ENCODE measurements around the gene FARS2.

FARS2 gene

GRCh38 chr6:5472571-5472970 lies 211.3 kb downstream of the FARS2 start:
- DNase-seq, result no peak

DNA sequence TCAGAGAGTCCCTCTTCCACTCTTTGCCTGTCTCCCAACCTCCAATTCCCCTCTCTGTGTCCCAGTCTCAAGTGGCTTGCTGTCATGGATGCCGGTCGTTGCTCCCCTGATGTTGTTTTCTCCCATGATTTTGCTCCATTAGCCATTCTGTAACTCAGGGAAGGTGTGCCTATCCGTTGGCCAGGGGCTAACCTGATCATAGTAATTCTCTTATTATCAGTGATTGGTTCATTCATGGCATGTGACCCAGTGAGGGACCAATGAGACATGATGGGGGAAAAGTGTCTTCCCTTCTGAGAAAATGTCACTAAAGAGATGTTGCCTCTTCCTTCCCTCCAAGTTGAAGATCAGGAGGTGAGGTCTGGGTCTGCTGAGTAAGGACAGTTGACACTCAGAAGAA lies 214.5 kb downstream of the FARS2 start:
- no peak for DNase-seq

DNA sequence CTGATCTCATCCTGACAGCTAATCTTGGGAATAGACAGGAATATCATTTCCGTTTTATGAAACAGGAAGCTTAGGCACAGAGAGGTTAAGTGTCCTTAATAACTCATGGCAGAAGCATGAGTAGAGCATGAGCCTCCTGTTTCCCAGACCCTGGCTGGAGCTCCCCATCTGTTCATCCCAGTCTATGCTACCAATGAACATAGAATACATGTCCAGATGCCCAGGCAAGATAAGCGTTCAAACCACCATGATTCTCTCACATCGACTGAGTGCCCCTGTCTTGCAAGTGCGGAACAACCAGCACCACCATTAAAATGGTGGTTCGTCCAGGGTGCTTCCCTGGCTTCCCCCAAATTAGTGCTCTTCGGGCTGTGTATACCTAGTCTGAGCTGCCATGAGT lies 217.1 kb downstream of the FARS2 start:
- DNase-seq, result peak; percentile 11

DNA sequence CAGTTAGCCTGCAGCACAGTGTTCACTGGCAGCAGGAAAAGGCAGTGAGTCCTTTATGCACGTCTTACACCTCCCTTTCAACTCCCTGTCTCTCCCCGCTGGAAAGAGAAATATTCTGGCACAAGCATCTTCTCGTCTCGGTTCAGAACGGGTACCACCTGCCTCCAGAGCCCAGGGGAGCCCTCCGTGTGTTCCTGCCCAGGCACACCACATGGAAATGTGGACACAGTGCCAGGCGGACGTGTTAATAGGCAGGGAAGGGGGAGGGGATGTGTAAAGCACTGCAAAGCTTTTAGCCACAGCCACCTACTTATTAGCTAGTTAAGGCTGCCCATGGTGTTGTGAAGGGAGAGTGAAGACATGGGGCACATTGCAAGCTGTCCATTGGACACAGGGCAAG lies 219.7 kb downstream of the FARS2 start:
- DNase-seq, result peak; percentile 46

DNA sequence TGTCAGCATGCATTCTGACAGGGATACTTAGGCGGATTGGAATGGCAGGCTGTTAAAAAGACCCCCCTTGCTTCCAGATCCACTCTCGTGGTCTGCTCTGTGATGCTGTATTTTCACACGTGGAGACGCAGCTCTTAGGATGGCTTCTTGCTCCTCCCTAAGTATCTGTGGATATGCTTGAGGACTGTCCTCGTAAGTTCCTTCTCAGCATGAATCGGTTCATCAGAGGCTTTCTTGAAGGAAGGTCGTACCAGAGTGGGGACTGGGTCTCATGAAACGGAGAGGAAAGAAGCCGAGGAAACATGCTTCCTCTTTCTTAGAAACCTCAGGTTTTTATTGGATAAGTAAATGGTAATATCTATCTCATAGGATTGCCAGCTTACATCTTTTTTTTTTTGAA lies 220.4 kb downstream of the FARS2 start:
- DNase-seq, result no peak

DNA sequence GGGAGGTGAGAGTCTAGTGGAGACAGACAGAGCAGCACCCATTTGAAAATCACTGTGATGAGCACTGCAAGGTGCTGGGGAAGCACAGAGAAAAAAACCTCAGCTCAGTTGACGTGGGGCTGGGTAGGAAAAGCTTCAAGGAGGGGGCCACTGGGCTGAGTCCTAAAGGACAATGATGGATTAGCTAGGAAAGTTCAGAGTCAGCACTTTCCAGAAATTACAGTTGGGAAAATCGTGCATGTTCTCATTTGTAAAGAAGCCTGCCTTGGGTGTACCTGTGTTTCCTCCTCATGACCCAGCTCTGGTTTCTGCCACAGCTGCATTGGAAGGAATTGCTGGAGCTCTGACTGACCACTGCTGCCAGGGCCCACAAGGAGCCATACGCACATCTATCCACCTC lies 221.3 kb downstream of the FARS2 start:
- DNase-seq, result no peak

- DNase-seq, result no peak
Measured at GRCh38 chr6:5484692-5485091, 223.4 kb downstream of the FARS2 start.

- no peak for DNase-seq
Measured at GRCh38 chr6:5486214-5486613, 224.9 kb downstream of the FARS2 start.

DNA sequence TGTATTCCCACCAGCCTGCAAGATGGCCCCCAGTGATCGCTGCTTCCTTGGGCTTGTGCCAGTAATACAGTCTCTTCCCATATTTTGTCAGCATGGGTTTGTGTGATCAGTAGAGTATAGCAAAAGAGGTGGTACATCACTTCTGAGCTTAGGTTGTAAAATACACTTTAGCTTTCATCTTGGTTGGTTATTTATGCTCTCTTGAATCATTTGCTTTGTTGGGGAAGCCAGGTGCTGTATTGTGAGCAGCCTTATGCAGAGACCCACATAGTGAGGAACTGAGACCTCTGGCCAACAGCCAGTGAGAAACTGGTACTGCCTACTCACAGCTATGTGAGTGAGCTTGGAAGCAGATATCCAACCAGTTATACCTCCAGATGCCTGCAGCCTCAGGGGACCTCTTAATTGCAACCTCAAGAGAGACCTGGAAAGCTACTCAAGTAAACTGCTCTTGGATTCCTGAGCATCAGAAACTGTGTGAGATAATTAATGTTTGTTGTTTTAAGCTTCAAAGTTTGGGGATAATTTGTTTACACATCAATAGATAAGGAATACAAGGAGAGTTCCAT lies 229.3 kb downstream of the FARS2 start:
- no peak for DNase-seq

- DNase-seq, result no peak
Measured at GRCh38 chr6:5492356-5492755, 231.0 kb downstream of the FARS2 start.

DNA sequence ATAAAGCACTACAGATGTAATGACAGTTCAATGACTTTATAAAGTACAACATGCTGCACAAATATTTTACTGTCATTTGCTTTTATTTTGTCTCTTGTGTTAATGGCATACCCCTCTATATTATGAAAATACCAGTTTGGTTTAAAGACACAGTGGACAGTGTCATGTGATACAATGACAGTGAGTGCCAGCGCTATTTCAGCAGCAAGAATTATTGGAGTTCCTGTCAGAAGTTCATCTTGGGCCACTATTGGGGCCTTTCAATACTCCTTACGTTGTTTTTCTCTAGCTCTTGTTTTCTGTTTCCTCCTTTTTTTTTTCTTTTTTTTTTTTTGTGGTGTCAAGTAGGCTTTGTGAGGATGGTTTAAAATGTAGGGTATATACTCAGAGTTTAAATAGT lies 232.5 kb downstream of the FARS2 start:
- DNase-seq, result no peak

DNA sequence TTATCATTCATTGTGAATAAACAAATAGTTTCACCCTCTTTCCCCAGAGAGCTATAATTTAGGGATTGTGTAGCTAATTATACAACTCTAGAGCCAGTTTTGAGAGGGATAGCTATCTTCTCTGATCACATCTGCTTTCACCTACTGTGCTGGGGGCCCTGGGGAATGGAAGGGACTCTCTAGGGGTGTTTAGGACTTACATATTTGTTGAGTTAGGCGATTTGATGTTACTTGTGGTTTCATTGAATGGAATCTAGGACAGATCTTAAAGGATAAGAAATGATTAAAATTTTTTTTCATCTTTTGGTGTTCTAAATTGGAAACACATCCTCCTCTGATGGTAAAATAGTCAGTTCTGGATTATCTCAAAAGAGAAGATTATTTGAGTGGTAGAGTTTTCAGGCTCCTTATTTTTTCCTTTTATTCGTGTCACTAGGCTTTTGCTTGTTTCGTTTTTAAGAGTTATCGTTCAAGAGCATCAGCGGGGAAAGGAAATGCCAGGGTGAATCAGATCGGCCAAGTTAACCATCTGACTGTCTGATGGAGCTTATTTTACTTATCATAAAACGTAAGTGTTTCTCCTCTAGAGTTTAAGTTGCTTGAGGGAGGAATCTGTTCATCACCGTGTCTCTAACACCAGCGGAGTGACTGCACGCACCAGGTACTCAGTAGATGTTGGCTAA lies 236.7 kb downstream of the FARS2 start:
- no peak for DNase-seq

GRCh38 chr6:5498579-5498899 lies 237.2 kb downstream of the FARS2 start:
- DNase-seq, result no peak

DNA sequence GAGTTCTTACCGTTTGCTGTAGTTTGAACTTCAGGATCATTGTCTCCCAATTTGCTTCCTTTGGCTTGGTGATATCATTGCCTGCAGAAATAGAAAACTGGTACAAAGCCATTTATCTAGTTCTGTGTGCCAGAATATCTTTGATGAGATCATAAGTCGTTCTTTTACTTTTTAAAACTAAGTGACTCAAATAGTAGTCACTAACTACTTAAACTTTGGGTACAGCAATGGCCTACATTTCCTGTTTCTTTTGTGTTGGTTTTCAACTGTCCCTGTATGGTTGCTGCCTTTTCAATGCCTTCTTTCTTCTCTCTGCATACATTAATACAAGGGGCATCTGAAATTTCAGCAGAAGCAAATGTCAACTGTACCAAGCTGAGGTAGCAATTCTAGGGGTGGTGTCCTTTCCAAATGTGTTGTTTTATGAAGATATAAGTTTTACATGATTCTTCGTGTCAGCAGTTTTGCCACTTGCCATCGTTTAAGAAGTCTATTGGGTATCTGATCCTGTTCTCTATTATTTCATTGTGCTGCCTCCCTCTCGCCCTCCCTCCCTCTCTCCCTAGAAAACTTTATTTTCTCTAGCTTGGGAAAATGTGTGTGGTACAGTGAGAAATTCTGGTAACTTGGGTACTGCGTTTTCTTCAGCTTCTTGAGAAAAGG lies 238.5 kb downstream of the FARS2 start:
- DNase-seq, result no peak

DNA sequence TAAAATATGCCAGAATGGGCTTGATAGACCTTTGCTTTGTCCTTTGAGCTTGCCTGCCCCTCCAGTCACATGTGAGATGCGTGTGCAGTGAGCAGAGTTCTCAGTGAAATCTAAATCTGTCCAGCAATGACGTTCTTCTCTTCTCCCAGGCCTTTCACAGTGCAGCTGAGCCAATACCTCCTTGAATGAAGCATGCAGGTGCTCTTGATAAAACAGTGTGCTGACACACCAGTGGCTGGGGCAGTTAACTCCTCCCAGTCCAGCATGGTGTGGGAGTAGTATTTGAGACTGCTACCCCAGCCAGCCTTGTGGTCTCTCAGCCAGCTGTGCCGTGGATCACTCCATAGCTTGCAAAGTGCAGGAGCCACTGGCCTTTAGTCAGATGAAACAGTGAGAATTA lies 240.5 kb downstream of the FARS2 start:
- no peak for DNase-seq

- no peak for DNase-seq
Measured at GRCh38 chr6:5504078-5504477, 242.8 kb downstream of the FARS2 start.

- DNase-seq, result no peak
Measured at GRCh38 chr6:5506149-5506548, 244.8 kb downstream of the FARS2 start.

DNA sequence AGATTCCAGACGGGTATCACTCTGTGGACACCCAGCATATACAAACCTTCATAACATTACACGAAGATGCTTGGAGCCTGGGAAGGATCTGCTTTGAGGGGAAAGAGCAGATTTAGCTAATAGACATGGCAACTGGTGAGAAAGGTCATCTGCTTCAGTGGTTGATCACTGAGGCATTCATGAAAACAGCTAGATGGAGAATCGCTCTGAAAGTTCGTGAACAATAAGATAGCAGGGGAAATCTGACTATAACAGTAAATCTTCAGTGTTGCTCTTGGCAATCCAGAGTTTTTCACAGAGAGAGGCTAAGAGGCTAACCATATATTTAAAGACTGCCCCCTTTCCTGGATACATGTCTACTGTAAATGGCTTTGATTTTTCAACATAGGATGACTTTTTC lies 245.3 kb downstream of the FARS2 start:
- DNase-seq, result no peak

DNA sequence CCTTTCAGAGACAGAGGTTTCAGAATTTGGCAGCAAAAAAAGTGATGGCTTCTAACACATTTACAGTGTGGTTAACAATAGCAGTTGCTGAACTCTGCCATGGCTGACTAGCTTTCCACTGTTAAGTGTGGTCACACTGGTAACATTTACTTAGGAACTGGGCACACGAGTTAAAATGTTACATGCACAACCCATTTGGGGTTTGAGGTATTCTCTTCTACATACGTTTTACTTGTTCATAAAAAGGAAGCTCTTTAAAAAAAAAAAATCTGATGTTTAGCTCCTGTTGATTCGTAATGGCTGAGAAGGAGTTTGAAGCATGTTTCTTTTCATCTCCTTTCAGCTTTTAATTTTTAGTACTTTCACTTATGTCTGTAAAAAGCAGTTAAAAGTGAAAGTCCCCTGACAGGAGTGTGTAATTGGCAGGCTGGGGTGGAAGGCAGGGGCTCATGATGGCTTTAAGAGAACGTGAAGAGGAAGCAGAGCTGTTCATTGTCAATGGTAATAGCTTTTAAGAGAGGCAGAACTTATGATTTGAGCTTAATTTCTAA lies 245.9 kb downstream of the FARS2 start:
- no peak for DNase-seq

DNA sequence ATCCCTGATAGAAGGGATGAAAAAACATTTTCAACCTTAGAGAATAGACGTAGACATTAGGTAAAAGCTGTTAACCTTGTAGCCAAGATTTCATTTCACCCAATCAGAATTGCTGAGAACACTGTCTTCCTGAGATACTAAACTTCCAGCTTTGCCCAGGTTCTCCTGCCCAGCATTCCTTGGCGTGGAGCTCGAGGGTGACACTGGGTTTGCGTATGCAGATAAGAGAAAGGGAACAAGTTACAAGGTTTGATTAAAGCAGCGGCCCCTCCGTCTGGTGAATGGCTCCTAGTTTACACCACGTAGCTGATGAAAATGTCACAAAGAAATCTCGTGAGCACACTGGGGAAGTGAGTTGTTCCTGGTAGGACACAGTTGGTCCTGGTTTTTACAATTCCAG lies 247.8 kb downstream of the FARS2 start:
- no peak for DNase-seq

DNA sequence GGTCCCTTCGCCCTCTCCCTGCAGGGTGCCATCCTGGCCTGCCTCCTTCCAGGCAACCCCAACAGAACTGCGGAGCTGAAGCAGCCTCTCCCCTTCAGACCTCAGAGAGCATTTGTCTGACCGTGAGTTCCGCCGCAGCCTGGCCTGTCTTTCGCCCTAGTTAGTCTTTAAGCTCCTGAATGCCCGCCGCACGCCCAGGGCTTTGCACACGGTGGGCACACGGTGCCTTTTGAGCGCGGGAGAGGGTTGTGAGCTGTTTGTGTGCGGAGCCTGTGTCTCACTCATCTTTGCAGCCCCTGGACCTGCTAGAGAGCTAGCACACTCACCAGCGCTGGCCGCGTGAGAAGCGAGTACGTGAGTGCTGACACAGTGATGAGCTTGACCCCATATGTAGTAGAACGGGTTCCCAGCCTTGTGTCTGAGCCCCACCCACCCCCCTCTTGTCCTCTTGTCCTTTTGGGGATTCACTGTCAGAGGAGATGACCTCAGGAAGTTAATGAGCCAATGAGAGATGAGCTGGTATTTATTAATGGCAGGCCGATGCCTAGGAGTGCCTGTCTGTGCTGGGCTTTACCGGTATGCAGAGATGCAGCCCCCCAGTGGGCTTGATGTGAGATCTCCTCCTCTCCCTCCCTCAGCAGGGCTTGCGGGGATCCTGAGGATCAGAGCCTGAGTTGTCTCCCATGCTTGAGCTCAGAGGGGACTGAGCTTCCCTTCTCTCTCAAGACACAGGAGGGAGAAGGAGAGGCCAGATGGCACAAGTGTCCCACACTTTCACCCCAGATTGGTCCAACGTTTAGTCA lies 249.2 kb downstream of the FARS2 start:
- DNase-seq, result no peak

DNA sequence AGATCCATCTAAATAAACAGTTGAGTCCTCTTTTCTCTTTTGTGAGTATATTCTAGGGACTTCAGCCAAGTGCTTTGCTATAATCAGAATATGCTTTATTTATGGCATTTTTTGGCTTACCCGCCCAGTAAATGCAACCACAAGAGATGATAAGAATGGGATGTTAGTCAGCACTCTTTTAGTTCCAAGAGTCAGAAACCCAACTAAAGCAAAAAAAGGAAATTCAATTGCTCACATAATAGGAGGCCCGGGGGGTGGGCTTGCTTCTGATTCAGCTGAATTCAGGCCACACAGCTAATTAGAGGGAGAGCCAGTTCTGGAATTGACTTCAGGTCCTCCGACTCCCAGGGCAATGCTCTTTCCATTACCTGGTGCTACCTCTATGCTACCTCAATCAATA lies 250.6 kb downstream of the FARS2 start:
- DNase-seq, result no peak

DNA sequence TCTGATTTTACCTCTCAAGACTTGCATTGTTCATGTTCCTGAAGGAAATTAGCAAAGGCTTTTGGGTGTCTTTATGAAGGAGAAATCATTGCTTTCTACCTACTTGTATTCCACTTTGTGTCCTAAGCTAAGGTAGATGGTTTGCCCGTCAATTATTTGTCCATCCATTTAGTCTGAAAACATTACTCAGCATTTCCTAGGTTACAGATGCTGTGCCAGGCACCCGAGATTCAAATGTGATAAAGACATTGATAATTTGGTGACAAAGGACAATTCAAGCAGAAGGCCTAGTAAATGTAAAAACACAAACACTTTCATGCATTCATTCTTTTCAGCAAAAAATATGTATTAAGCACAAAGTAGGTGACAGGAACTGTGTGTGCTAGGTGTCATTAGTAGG lies 251.1 kb downstream of the FARS2 start:
- no peak for DNase-seq

DNA sequence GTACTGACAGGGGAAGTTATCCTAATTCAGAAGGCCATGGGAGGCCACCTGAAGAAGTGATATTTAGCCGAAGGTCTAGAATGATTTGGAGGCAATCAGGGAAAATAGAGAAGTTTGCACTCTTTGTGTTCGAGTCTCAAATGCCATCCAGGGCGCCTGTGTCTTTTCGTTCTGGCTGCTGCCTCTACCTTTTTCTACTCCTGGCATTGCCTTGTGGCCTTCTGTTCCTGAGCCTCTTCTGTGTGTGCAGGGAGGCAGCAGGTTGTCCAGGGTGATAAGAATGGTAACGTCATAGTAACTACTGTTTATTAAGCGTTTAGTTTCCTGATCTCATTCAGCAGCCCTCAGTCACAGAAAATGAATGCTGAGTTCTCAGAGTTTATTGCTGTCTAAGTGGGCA lies 252.1 kb downstream of the FARS2 start:
- no peak for DNase-seq
